Upper lobe of right lung (tissue), 1 donor: ENCODE data around the gene BTG2. TPM values are rescaled to one million over a fixed set of nuclear protein-coding genes. Genes with fewer than 3 reads are reported as not detected.

ENCODE experiments used
- ATAC-seq: fragments of 200-7000 bp; cut with Tn5 transposase; one replicate; pipeline ENCODE4 v1.9.1; 2020; ENCODE audit warnings: mild to moderate bottlenecking, moderate library complexity
- DNase-seq: peaks from one replicate; pipeline ENCODE4 v3.0.0-alpha.2; 2020
- H3K27ac ChIP-seq: fragments of 200-600 bp; one replicate; pipeline ENCODE4 v1.8.0; 2022
- H3K27me3 ChIP-seq: fragments of 200-600 bp; one replicate; pipeline ENCODE4 v1.8.0; 2022; ENCODE audit warnings: mild to moderate bottlenecking
- H3K36me3 ChIP-seq: fragments of 200-600 bp; one replicate; pipeline ENCODE4 v1.8.0; 2022
- H3K4me1 ChIP-seq: fragments of 200-600 bp; one replicate; pipeline ENCODE4 v1.8.0; 2022
- H3K4me3 ChIP-seq: fragments of 200-600 bp; one replicate; pipeline ENCODE4 v1.8.0; 2022; ENCODE audit warnings: mild to moderate bottlenecking
- H3K9me3 ChIP-seq: fragments of 200-600 bp; one replicate; pipeline ENCODE4 v1.8.0; 2022
- CTCF ChIP-seq: fragments of 200-600 bp; IDR thresholded peaks from one replicate; pipeline ENCODE4 v1.8.0; 2022; ENCODE audit warnings: antibody characterized with exemption
- intact Hi-C: fragments of 100-400 bp; cut with DNase I; formaldehyde crosslinking; loops from one replicate; pipeline ENCODE4 v1.11.0; 2022
- total RNA-seq: library from RNA; stranded (reverse); fragmentation: NEBNext Ultra II Directional; extraction: Animal tissue kit (Norgen Biotek cat#: 25700); gene quantifications from one replicate; pipeline ENCODE4 v1.2.1, GENCODE V29; 2021
- donor health status: DM: no; HTN: yes; CAD: no; lungs with severe emphysema.

The BTG2 gene
- total RNA-seq, 1 donor from 2014 or later = 95.3 TPM

GRCh38 chr1:203267347-203267846 is 37.9 kb upstream of the BTG2 start:
- Histone ChIP-seq H3K27ac (peak overlapping the region; percentile 81), H3K27me3 (no peaks in the 10 kb centered on the region), H3K4me3 (peak overlapping the region; percentile 60), H3K36me3 (no peaks in the 10 kb centered on the region), H3K4me1 (peaks cover 14% of the 10 kb centered on the region), H3K9me3 (no peaks in the 10 kb centered on the region)
- intact Hi-C loops = no loop called here
- peak; percentile 91 for DNase-seq
- ATAC-seq = peak; percentile 84
- TF ChIP-seq CTCF = peak; percentile 94

- H3K27me3 ChIP-seq = no peaks in the 10 kb centered on the region
- intact Hi-C loops = no loop called here
- ATAC-seq (no peak), DNase-seq (no peak)
- no peaks in the 10 kb centered on the region for H3K9me3 ChIP-seq
- H3K4me3 ChIP-seq = peak overlapping the region; percentile 60
- no peaks in the 10 kb centered on the region for H3K36me3 ChIP-seq
- no peak for TF ChIP-seq CTCF
- peaks cover 19% of the 10 kb centered on the region for H3K4me1 ChIP-seq
- peak overlapping the region; percentile 81 for H3K27ac ChIP-seq
Observed at GRCh38 chr1:203267912-203268311, 37.4 kb upstream of the BTG2 start.

DNA sequence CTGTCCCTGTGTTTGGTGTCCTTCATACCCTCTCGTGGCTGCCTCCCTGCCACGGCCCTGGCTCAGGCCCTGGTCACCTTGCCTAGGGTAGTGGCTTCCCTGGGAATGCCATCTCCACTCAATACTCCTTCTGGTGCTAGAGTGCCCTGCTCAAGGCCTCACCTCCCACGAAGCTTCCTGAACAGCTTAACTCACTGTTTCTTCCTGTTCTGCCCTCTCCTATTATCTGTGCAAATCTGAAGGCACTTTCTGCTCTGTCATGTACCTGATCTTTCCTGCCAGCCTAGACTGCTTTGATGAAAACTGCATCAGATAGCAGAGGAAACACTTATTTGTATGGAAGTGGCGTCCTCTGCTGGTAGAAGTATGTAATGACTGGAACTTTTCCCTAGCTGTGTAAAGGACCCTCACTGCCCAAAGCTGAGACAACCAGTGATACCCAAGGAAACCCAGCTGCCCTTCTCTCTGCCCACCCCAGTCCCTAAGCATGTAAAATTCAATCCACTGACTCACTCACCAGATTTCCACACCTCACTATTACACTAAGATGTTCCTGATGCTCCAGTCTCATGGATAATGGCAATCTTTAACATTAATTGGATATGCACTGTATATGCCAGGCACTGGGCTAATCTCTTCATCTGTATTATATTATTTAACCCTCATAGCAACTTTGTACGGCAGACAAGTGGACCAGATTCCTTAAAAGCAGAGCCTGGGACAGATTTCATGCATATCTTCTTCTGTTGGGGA is 36.2 kb upstream of the BTG2 start:
- Histone ChIP-seq H3K27ac (peak overlapping the region; percentile 21), H3K36me3 (no peaks in the 10 kb centered on the region), H3K9me3 (no peaks in the 10 kb centered on the region), H3K27me3 (no peaks in the 10 kb centered on the region), H3K4me3 (no peak overlapping the region), H3K4me1 (peaks cover 30% of the 10 kb centered on the region)
- intact Hi-C loops = no loop called here
- TF ChIP-seq CTCF = peak; percentile 94
- DNase-seq (no peak), ATAC-seq (peak; percentile 44)

GRCh38 chr1:203269654-203270020 is 35.7 kb upstream of the BTG2 start:
- intact Hi-C loops = loop anchor here (5.0 to 10.0 kb wide), 3 partner anchors 38 to 215 kb away; partner anchors contain the start of gene BTG2
- no peak for ATAC-seq
- Histone ChIP-seq H3K9me3 (no peaks in the 10 kb centered on the region), H3K4me1 (peaks cover 35% of the 10 kb centered on the region), H3K4me3 (no peak overlapping the region), H3K27me3 (no peaks in the 10 kb centered on the region), H3K27ac (no peak overlapping the region), H3K36me3 (no peaks in the 10 kb centered on the region)
- no peak for TF ChIP-seq CTCF
- no peak for DNase-seq

GRCh38 chr1:203270448-203270847 is 34.9 kb upstream of the BTG2 start:
- H3K27me3 ChIP-seq = no peaks in the 10 kb centered on the region
- no peak for TF ChIP-seq CTCF
- no peak overlapping the region for H3K27ac ChIP-seq
- ATAC-seq (no peak), DNase-seq (no peak)
- peaks cover 35% of the 10 kb centered on the region for H3K4me1 ChIP-seq
- intact Hi-C loops = loop anchor here (5.0 to 10.0 kb wide), 3 partner anchors 37 to 214 kb away; partner anchors contain the start of gene BTG2
- H3K4me3 ChIP-seq = no peak overlapping the region
- no peaks in the 10 kb centered on the region for H3K9me3 ChIP-seq
- no peaks in the 10 kb centered on the region for H3K36me3 ChIP-seq
